ENCODE measurements around the gene FTO.

- TF ChIP-seq CTCF (IDR thresholded peaks at IDR 0.05) (no peak), POLR2A (IDR thresholded peaks at IDR 0.05) (no peak)
Measured at GRCh38 chr16:53948326-53948725, 244.4 kb downstream of the FTO start.

Measured in esophagus squamous epithelium (tissue), 4 donors.